Natural killer cell (primary cell): ENCODE data around the gene CAPS. TPM values are rescaled to one million over a fixed set of nuclear protein-coding genes. Genes with fewer than 3 reads are reported as not detected.

Experiments
- ATAC-seq, 3 donors: fragments of 150-1000 bp in 2 of 3; fragments of 200-7000 bp in 1 of 3; cut with Tn5 transposase; 1 replicate in 1 of 3; 2 replicates in 2 of 3; pipeline ENCODE4 v1.10.0; 2021; ENCODE audit warnings: mild to moderate bottlenecking in 2 of 3, moderate library complexity in 2 of 3
- DNase-seq, 2 donors: peaks; one replicate each; pipeline versions ENCODE4 v3.0.0 to v3.0.0-alpha.2; 2013 to 2021; ENCODE audit warnings: mixed read lengths in 1 of 2
- H3K27ac ChIP-seq: one replicate; pipeline ENCODE4 v1.5.1; 2013; ENCODE audit warnings: mild to moderate bottlenecking, low read length
- H3K27me3 ChIP-seq: one replicate; pipeline ENCODE4 v1.6.1; 2013; ENCODE audit warnings: low read length; ENCODE audit not compliant: control insufficient read depth, insufficient read depth
- H3K36me3 ChIP-seq: one replicate; pipeline ENCODE4 v1.6.1; 2013; ENCODE audit warnings: low read length; ENCODE audit not compliant: control insufficient read depth, insufficient read depth
- H3K4me1 ChIP-seq: one replicate; pipeline ENCODE4 v1.6.1; 2013; ENCODE audit warnings: low read length; ENCODE audit not compliant: control insufficient read depth, insufficient read depth
- H3K4me3 ChIP-seq: one replicate; pipeline ENCODE4 v1.5.1; 2013; ENCODE audit warnings: low read length
- H3K9me3 ChIP-seq: one replicate; pipeline ENCODE4 v1.6.1; 2013; ENCODE audit warnings: low read length; ENCODE audit not compliant: control insufficient read depth, insufficient read depth
- H3K27ac Mint-ChIP-seq, 2 donors: one replicate each; pipeline ENCODE4 v1.8.0; 2022; ENCODE audit warnings: mild to moderate bottlenecking in 2 of 2, mixed read lengths in 2 of 2, moderate library complexity in 1 of 2
- H3K27me3 Mint-ChIP-seq, 2 donors: one replicate each; pipeline ENCODE4 v1.8.0; 2022; ENCODE audit warnings: low read depth in 2 of 2, mixed read lengths in 2 of 2
- H3K36me3 Mint-ChIP-seq: one replicate; pipeline ENCODE4 v1.8.0; 2022; ENCODE audit warnings: mixed read lengths
- H3K4me1 Mint-ChIP-seq, 2 donors: one replicate each; pipeline ENCODE4 v1.8.0; 2022; ENCODE audit warnings: mixed read lengths in 2 of 2
- H3K4me3 Mint-ChIP-seq: one replicate; pipeline ENCODE4 v1.8.0; 2022; ENCODE audit warnings: mild to moderate bottlenecking, moderate library complexity, mixed read lengths
- H3K9me3 Mint-ChIP-seq, 2 donors: one replicate each; pipeline ENCODE4 v1.8.0; 2022; ENCODE audit warnings: mixed read lengths in 2 of 2
- WGBS: methylation state at CpG from one replicate; pipeline ENCODE4 v1.1.7; 2013; ENCODE audit warnings: missing lambda C conversion rate; ENCODE audit not compliant: insufficient coverage; 5-methylcytosine and 5-hydroxymethylcytosine counted together
- intact Hi-C: fragments of 100-400 bp; cut with micrococcal nuclease; formaldehyde crosslinking; loops from one replicate; pipeline ENCODE4 v1.14.2; 2022
- total RNA-seq, 4 donors: library from RNA; stranded (reverse); fragments of 120-200 nt in 1 of 4; gene quantifications; one replicate each; pipeline versions ENCODE4 v1.2.3 to v1.2.4, GENCODE V29; 2013 to 2022
- TF ChIP-seq, protein P1 (sequence below): fragments of 200-600 bp; IDR thresholded peaks from one replicate; pipeline ENCODE4 v1.8.0; 2022; ENCODE audit warnings: antibody characterized with exemption

CAPS gene
- total RNA-seq, 3 donors from 2014 or later (not counting 1 experiment from before 2014, with no cell fraction given), result 34.0 to 41.6 (median 38.3) TPM

DNA sequence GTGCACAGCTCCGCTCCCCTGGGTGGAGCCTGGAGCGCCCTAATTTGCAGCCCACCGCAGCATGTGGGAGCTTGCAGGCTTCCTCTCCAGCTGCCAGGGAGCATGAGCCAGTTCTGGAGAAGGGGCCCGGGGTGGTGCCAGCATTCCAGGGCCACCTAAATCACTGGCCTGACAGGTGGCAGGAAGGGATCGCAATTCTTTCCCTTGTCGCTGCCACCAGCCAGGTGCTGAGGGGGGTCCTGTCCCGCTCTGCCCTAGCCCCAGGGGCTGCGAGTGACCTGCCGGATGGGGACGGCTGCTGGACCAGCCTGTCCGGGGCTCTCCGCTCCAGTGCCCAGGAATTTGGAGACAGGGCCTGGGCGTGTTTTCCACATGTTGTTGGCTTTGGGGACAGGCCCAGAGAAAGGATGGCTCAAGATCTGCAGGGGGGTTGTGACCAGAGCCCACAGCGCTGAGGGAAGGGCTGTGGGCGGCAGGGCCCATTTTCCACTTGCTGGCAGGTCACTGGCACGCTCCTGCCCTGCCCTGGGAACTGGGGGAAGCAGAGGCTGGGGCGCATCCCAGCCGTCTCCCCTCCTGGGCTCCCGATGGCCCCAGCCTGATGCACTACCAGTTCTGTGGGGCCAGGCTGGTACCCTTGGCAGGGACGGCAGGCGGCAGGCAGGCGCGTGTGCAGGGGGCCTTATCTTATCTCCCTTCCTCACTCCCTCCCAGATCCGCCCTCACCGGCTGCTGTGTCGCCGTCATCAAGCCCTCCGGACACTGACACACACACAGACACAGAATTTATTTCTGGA is 19.9 kb upstream of the CAPS start:
- no peak overlapping the region for H3K27ac Mint-ChIP-seq
- H3K9me3 Mint-ChIP-seq, result no peaks in the 10 kb centered on the region
- peak in 1 of 2 donors; percentile 2 for DNase-seq
- Histone ChIP-seq H3K27ac (no peak overlapping the region), H3K36me3 (peaks cover 24% of the 10 kb centered on the region), H3K4me3 (no peak overlapping the region), H3K27me3 (no peaks in the 10 kb centered on the region), H3K4me1 (no peaks in the 10 kb centered on the region), H3K9me3 (no peaks in the 10 kb centered on the region)
- TF ChIP-seq, protein P1, sequence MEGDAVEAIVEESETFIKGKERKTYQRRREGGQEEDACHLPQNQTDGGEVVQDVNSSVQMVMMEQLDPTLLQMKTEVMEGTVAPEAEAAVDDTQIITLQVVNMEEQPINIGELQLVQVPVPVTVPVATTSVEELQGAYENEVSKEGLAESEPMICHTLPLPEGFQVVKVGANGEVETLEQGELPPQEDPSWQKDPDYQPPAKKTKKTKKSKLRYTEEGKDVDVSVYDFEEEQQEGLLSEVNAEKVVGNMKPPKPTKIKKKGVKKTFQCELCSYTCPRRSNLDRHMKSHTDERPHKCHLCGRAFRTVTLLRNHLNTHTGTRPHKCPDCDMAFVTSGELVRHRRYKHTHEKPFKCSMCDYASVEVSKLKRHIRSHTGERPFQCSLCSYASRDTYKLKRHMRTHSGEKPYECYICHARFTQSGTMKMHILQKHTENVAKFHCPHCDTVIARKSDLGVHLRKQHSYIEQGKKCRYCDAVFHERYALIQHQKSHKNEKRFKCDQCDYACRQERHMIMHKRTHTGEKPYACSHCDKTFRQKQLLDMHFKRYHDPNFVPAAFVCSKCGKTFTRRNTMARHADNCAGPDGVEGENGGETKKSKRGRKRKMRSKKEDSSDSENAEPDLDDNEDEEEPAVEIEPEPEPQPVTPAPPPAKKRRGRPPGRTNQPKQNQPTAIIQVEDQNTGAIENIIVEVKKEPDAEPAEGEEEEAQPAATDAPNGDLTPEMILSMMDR, result no peak
- H3K27me3 Mint-ChIP-seq, result peaks cover 0 to 3% of the 10 kb centered on the region in 2 donors
- WGBS, result 83% methylated on average over 28 of the region's 28 CpGs
- H3K4me3 Mint-ChIP-seq, result no peak overlapping the region
- peaks cover 0 to 7% of the 10 kb centered on the region in 2 donors for H3K4me1 Mint-ChIP-seq
- no peak for ATAC-seq
- no peaks in the 10 kb centered on the region for H3K36me3 Mint-ChIP-seq
- intact Hi-C loops, result loop anchor here (2.0 kb wide), 1 partner anchor 89 kb away; the partner anchor contains the start of gene NRTN

DNA sequence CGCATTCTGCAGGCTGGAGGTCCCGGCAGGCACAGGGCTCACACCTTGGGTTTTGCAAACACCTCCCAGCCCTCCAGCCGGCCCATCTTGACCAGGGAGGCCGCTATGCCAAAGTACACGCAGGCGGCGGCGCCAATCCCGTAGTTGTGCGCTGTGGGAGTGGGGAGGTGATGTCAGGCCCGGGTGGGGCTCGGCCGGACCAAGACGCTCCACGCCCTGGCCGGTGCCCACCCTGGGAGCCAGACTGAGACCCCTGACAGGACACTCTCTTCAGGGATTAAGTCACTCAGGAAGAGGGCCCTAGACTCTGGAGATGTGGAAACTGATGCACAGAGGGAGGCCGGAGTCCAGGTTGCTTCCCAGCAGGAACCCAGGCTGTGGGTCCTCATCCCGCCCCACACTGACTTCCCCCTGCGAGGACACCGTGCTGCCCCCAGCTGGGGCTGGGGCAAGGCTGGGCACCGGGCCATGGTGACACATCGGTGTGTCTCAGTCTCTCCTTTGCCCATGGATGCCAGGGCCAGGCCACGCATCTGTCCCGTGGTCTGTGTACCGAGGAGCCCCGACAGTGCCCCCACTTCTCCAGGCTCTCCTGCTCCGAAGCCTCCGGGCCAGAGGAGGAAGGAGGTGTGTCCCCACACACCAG is 19.2 kb upstream of the CAPS start:
- WGBS, result 92% methylated on average over 28 of the region's 28 CpGs
- DNase-seq (no peak), ATAC-seq (no peak)
- Histone ChIP-seq H3K4me1 (no peaks in the 10 kb centered on the region), H3K27ac (no peak overlapping the region), H3K4me3 (no peak overlapping the region), H3K9me3 (no peaks in the 10 kb centered on the region), H3K36me3 (peaks cover 24% of the 10 kb centered on the region), H3K27me3 (no peaks in the 10 kb centered on the region)
- no peak overlapping the region for H3K27ac Mint-ChIP-seq
- peaks cover 0 to 9% of the 10 kb centered on the region in 2 donors for H3K4me1 Mint-ChIP-seq
- H3K27me3 Mint-ChIP-seq, result no peaks in the 10 kb centered on the region
- intact Hi-C loops, result no loop called here
- H3K36me3 Mint-ChIP-seq, result no peaks in the 10 kb centered on the region
- no peak overlapping the region for H3K4me3 Mint-ChIP-seq
- TF ChIP-seq, protein P1, result no peak
- H3K9me3 Mint-ChIP-seq, result no peaks in the 10 kb centered on the region

- DNase-seq (no peak), ATAC-seq (no peak)
- WGBS, result 84% methylated on average over 15 of the region's 15 CpGs
- Histone ChIP-seq H3K36me3 (peaks cover 24% of the 10 kb centered on the region), H3K4me1 (no peaks in the 10 kb centered on the region), H3K4me3 (no peak overlapping the region), H3K27me3 (no peaks in the 10 kb centered on the region), H3K9me3 (no peaks in the 10 kb centered on the region), H3K27ac (no peak overlapping the region)
- TF ChIP-seq, protein P1, result no peak
- intact Hi-C loops, result no loop called here
- H3K36me3 Mint-ChIP-seq, result no peaks in the 10 kb centered on the region
- peaks cover 0 to 14% of the 10 kb centered on the region in 2 donors for H3K4me1 Mint-ChIP-seq
- H3K27ac Mint-ChIP-seq, result no peak overlapping the region
- H3K9me3 Mint-ChIP-seq, result no peaks in the 10 kb centered on the region
- no peak overlapping the region for H3K4me3 Mint-ChIP-seq
- H3K27me3 Mint-ChIP-seq, result no peaks in the 10 kb centered on the region
These were observed 18.6 kb upstream of the CAPS start for GRCh38 chr19:5895409-5895808.
